Body of pancreas (tissue), 4 donors: Measurements from ENCODE around the gene MYH7.

Experiments used
- POLR2A ChIP-seq, 3 donors: fragments of 450-650 bp; IDR thresholded peaks; one replicate each; pipeline ENCODE4 v1.6.1; 2016; ENCODE audit warnings: antibody characterized with exemption in 3 of 3, mild to moderate bottlenecking in 2 of 3
- TF ChIP-seq, protein P1 (sequence below), 7 experiments: fragments of 450-650 bp in 4 of 7; fragments of 200-600 bp in 3 of 7; sonication (generic) in 3 of 7; IDR thresholded peaks; one replicate each; pipeline ENCODE4 v1.5.1; 2016 to 2019; ENCODE audit warnings: antibody characterized with exemption in 7 of 7

DNA sequence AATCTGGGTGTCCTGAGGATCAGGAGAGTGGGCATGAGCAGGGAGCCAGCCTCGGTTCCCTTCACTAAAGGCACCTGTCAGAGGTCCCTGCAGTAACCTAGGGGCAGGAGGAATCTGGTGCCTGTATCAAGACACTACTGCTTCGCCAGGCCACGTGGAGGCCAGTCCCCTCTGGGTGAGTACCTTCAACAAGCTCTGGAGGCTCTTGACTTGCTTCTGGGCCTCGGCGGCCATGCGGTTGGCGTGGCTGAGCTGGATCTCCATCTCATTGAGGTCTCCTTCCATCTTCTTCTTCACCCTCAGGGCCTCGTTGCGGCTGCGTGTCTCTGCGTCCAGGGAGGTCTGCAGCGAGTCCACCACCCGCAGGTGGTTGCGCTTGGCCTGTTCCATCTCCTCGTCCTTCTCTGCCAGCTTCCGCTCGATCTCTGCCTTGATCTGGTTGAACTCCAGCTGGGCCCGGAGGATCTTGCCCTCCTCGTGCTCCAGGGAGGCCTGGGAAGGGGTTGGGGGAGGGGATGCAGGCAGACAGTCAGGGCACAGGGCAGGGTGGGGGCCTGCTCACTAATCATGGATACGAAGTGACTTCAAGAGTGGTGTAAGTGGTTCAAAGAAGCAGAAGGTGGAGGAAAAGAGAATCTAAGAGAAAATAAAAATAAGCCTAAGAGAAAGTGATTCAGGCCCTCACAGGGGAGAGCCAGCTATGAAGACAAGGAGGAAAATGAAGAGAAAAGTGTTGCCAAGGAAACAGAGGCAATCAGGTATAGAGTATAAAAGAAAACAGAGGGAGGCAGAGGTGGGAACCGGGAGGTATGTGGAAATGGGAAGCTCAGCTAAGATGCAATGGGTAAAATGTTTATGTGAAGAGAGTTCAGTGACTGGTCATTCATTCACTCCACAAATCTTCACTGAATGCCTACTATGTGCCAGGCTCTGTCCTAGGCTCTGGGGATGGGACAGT, 19.4 kb downstream of the MYH7 start:
- TF ChIP-seq, protein P1, sequence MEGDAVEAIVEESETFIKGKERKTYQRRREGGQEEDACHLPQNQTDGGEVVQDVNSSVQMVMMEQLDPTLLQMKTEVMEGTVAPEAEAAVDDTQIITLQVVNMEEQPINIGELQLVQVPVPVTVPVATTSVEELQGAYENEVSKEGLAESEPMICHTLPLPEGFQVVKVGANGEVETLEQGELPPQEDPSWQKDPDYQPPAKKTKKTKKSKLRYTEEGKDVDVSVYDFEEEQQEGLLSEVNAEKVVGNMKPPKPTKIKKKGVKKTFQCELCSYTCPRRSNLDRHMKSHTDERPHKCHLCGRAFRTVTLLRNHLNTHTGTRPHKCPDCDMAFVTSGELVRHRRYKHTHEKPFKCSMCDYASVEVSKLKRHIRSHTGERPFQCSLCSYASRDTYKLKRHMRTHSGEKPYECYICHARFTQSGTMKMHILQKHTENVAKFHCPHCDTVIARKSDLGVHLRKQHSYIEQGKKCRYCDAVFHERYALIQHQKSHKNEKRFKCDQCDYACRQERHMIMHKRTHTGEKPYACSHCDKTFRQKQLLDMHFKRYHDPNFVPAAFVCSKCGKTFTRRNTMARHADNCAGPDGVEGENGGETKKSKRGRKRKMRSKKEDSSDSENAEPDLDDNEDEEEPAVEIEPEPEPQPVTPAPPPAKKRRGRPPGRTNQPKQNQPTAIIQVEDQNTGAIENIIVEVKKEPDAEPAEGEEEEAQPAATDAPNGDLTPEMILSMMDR (IDR thresholded peaks at IDR 0.05): no peak
- peak in 1 of 3 donors; percentile 5 for TF ChIP-seq POLR2A (IDR thresholded peaks at IDR 0.05)
